HEK293 (cell line): ENCODE measurements around the gene MLPH.

Source experiments
- BCL11A ChIP-seq: fragments of 450-650 bp; formaldehyde crosslinking; IDR thresholded peaks from 2 replicates; pipeline ENCODE4 v1.5.1; 2016; ENCODE audit warnings: low read depth, missing biosample characterization, missing genetic modification characterization
- GLI4 ChIP-seq: fragments of 450-650 bp; formaldehyde crosslinking; IDR thresholded peaks from 2 replicates; pipeline ENCODE4 v1.5.1; 2016; ENCODE audit warnings: missing biosample characterization, missing genetic modification characterization
- ZBTB1 ChIP-seq: fragments of 450-650 bp; formaldehyde crosslinking; IDR thresholded peaks from 2 replicates; pipeline ENCODE4 v1.5.1; 2016; ENCODE audit warnings: missing biosample characterization, missing genetic modification characterization
- ZNF121 ChIP-seq: fragments of 450-650 bp; formaldehyde crosslinking; IDR thresholded peaks from 2 replicates; pipeline ENCODE4 v1.5.1; 2016; ENCODE audit warnings: missing biosample characterization, missing genetic modification characterization
- ZNF19 ChIP-seq: fragments of 450-650 bp; formaldehyde crosslinking; IDR thresholded peaks from 2 replicates; pipeline ENCODE4; 2016; ENCODE audit warnings: missing biosample characterization, missing genetic modification characterization, low read depth
- ZNF280D ChIP-seq: fragments of 450-650 bp; formaldehyde crosslinking; IDR thresholded peaks from 2 replicates; pipeline ENCODE4 v1.5.1; 2016; ENCODE audit warnings: missing biosample characterization, missing genetic modification characterization
- ZNF366 ChIP-seq: fragments of 450-650 bp; formaldehyde crosslinking; conservative IDR thresholded peaks from 2 replicates; pipeline ENCODE4 v1.5.1; 2016; ENCODE audit warnings: missing biosample characterization, missing genetic modification characterization
- TF ChIP-seq, protein P1 (sequence below): fragments of 450-650 bp; formaldehyde crosslinking; IDR thresholded peaks from 2 replicates; pipeline ENCODE4 v1.5.1; 2016; ENCODE audit warnings: missing biosample characterization, missing genetic modification characterization
- TF ChIP-seq, protein P2 (sequence below): fragments of 450-650 bp; formaldehyde crosslinking; IDR thresholded peaks from 2 replicates; pipeline ENCODE4 v1.5.1; 2016; ENCODE audit warnings: missing biosample characterization, missing genetic modification characterization, low read depth
- TF ChIP-seq, protein P3 (sequence below): fragments of 450-650 bp; formaldehyde crosslinking; optimal IDR thresholded peaks from 2 replicates; pipeline ENCODE3; 2016; ENCODE audit warnings: missing biosample characterization, mild to moderate bottlenecking, missing genetic modification characterization

DNA sequence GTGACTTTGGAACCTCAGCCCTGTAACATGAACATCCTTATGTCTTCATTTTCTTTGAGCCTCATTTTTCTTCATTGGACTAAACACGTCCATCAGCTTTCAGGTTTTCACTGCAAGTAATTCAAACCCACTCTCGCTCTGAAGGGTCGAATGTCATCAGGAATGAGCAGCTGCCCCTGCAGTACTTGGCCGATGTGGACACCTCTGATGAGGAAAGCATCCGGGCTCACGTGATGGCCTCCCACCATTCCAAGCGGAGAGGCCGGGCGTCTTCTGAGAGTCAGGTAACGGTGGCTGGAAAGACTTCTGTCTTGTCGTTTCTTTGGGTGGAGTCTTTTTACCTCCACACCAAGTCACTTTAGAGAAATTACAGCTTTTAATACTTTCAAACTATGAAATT, 40.2 kb downstream of the MLPH start:
- TF ChIP-seq, protein P1, sequence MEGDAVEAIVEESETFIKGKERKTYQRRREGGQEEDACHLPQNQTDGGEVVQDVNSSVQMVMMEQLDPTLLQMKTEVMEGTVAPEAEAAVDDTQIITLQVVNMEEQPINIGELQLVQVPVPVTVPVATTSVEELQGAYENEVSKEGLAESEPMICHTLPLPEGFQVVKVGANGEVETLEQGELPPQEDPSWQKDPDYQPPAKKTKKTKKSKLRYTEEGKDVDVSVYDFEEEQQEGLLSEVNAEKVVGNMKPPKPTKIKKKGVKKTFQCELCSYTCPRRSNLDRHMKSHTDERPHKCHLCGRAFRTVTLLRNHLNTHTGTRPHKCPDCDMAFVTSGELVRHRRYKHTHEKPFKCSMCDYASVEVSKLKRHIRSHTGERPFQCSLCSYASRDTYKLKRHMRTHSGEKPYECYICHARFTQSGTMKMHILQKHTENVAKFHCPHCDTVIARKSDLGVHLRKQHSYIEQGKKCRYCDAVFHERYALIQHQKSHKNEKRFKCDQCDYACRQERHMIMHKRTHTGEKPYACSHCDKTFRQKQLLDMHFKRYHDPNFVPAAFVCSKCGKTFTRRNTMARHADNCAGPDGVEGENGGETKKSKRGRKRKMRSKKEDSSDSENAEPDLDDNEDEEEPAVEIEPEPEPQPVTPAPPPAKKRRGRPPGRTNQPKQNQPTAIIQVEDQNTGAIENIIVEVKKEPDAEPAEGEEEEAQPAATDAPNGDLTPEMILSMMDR (tag by site-specific recombination) = no peak
- TF ChIP-seq, protein P2, sequence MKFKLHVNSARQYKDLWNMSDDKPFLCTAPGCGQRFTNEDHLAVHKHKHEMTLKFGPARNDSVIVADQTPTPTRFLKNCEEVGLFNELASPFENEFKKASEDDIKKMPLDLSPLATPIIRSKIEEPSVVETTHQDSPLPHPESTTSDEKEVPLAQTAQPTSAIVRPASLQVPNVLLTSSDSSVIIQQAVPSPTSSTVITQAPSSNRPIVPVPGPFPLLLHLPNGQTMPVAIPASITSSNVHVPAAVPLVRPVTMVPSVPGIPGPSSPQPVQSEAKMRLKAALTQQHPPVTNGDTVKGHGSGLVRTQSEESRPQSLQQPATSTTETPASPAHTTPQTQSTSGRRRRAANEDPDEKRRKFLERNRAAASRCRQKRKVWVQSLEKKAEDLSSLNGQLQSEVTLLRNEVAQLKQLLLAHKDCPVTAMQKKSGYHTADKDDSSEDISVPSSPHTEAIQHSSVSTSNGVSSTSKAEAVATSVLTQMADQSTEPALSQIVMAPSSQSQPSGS (tag by site-specific recombination) = no peak
- no peak for TF ChIP-seq GLI4 (tag by site-specific recombination)
- TF ChIP-seq ZNF19 = no peak
- TF ChIP-seq ZNF280D (tag by site-specific recombination) = no peak
- TF ChIP-seq ZNF366 (tag by site-specific recombination) = no peak
- no peak for TF ChIP-seq BCL11A (tag by site-specific recombination)
- no peak for TF ChIP-seq ZNF121 (tag by site-specific recombination)
- no peak for TF ChIP-seq ZBTB1 (tag by site-specific recombination)
- TF ChIP-seq, protein P3, sequence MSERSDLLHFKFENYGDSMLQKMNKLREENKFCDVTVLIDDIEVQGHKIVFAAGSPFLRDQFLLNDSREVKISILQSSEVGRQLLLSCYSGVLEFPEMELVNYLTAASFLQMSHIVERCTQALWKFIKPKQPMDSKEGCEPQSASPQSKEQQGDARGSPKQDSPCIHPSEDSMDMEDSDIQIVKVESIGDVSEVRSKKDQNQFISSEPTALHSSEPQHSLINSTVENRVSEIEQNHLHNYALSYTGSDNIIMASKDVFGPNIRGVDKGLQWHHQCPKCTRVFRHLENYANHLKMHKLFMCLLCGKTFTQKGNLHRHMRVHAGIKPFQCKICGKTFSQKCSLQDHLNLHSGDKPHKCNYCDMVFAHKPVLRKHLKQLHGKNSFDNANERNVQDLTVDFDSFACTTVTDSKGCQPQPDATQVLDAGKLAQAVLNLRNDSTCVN (tag by site-specific recombination) = no peak
